PC-3 (cell line): ENCODE measurements around the gene SLF1. TPM values are rescaled to one million over a fixed set of nuclear protein-coding genes. Genes with fewer than 3 reads are reported as not detected.

ENCODE experiments used
- ATAC-seq: fragments of 200-7000 bp; cut with Tn5 transposase; 2 replicates; pipeline ENCODE4 v1.9.1; 2020; ENCODE audit warnings: mild to moderate bottlenecking, moderate library complexity
- BruUV-seq: library from RNA; stranded (reverse); fragments of 400-500 nt; replicated peaks from 2 replicates; lab custom pipeline; 2021; lab: Mats Ljungman, UMichigan
- CTCF ChIA-PET: fragments of 300-600 bp; sonication (Branson Sonifier 250); formaldehyde crosslinking; loops from one replicate; lab custom pipeline; 2022; ENCODE audit warnings: antibody characterized with exemption; lab: Charles Lee
- POLR2A ChIA-PET: fragments of 300-600 bp; sonication (Branson Sonifier 250); formaldehyde crosslinking; loops from one replicate; lab custom pipeline; 2022; ENCODE audit warnings: antibody characterized with exemption; ENCODE audit not compliant: unreplicated experiment; lab: Charles Lee
- DNase-seq: peaks from one replicate; pipeline ENCODE4 v3.0.0-alpha.2; 2015
- H2AFZ ChIP-seq: fragments of 300-600 bp; sonication (generic); 2 replicates; pipeline ENCODE4 v1.6.0; 2016; ENCODE audit warnings: antibody characterized with exemption, low read length
- H3F3A ChIP-seq: fragments of 300-600 bp; sonication (generic); one replicate; pipeline ENCODE4 v1.6.0; 2017; ENCODE audit warnings: antibody characterized with exemption, low read length, control low read depth, mild to moderate bottlenecking; ENCODE audit not compliant: unreplicated experiment
- H3K27ac ChIP-seq: fragments of 300-600 bp; sonication (generic); 2 replicates; pipeline ENCODE4 v1.5.1; 2016; ENCODE audit warnings: mild to moderate bottlenecking, low read length
- H3K27me3 ChIP-seq: fragments of 300-600 bp; sonication (generic); 2 replicates; pipeline ENCODE4 v1.6.1; 2016; ENCODE audit warnings: low read length, mixed read lengths
- H3K36me3 ChIP-seq: fragments of 300-600 bp; sonication (generic); 2 replicates; pipeline ENCODE4 v1.6.1; 2016; ENCODE audit warnings: low read depth, mixed run types, low read length, mixed read lengths
- H3K4me1 ChIP-seq: fragments of 300-600 bp; sonication (generic); 2 replicates; pipeline ENCODE4 v1.5.1; 2016; ENCODE audit warnings: low read length; ENCODE audit not compliant: insufficient read depth
- H3K4me2 ChIP-seq: fragments of 300-600 bp; sonication (generic); 2 replicates; pipeline ENCODE4 v1.6.0; 2016; ENCODE audit warnings: low read length
- H3K4me3 ChIP-seq: fragments of 300-600 bp; sonication (generic); 2 replicates; pipeline ENCODE4 v1.5.1; 2016; ENCODE audit warnings: mild to moderate bottlenecking, low read length, mixed read lengths
- H3K79me2 ChIP-seq: fragments of 300-600 bp; sonication (generic); 2 replicates; pipeline ENCODE4 v1.6.1; 2017; ENCODE audit warnings: low read length, mixed read lengths
- H3K9ac ChIP-seq: fragments of 300-600 bp; sonication (generic); 2 replicates; pipeline ENCODE4 v1.6.0; 2016; ENCODE audit warnings: mild to moderate bottlenecking, low read length
- H3K9me2 ChIP-seq: fragments of 300-600 bp; sonication (generic); replicated peaks from 2 replicates; pipeline ENCODE4 v1.6.1; 2016; ENCODE audit warnings: mixed run types, low read length, mixed read lengths
- H3K9me3 ChIP-seq: fragments of 300-600 bp; sonication (generic); 2 replicates; pipeline ENCODE4 v1.6.1; 2016; ENCODE audit warnings: low read length, mixed read lengths
- H4K20me1 ChIP-seq: fragments of 300-600 bp; sonication (generic); 2 replicates; pipeline ENCODE4 v1.6.1; 2016; ENCODE audit warnings: low read length, mixed read lengths
- CTCF ChIP-seq: fragments of 300-600 bp; sonication (generic); conservative IDR thresholded peaks from 2 replicates; pipeline ENCODE4 v1.5.1; 2017; ENCODE audit warnings: antibody characterized with exemption, low read depth, mild to moderate bottlenecking, low read length
- EZH2 ChIP-seq: fragments of 300-600 bp; sonication (generic); IDR thresholded peaks from one replicate; pipeline ENCODE4 v1.6.1; 2017; ENCODE audit warnings: antibody characterized with exemption, mild to moderate bottlenecking, low read length; ENCODE audit not compliant: unreplicated experiment
- EZH2phosphoT487 ChIP-seq: fragments of 300-600 bp; sonication (generic); IDR thresholded peaks from 2 replicates; pipeline ENCODE4 v1.6.1; 2018; ENCODE audit warnings: mild to moderate bottlenecking, antibody characterized with exemption, low read length, borderline replicate concordance
- intact Hi-C: fragments of 100-400 bp; cut with micrococcal nuclease; formaldehyde crosslinking; loops from 2 replicates; pipeline ENCODE4 v1.9.0; 2023
- total RNA-seq: library from RNA; depleted of rRNA; stranded (reverse); fragments of >200 nt; gene quantifications from 2 replicates; pipeline ENCODE4 v1.2.3, GENCODE V29; 2014

SLF1 gene
- total RNA-seq, 1 experiment from 2014 or later: 23.6 TPM

- Histone ChIP-seq H3F3A (no peaks in the 10 kb centered on the region), H3K4me3 (no peak overlapping the region), H3K27ac (no peak overlapping the region), H3K9ac (no peak overlapping the region), H3K79me2 (no peaks in the 10 kb centered on the region), H2AFZ (no peak overlapping the region), H3K36me3 (no peaks in the 10 kb centered on the region), H3K4me2 (no peak overlapping the region), H4K20me1 (no peaks in the 10 kb centered on the region), H3K27me3 (no peaks in the 10 kb centered on the region), H3K9me3 (no peaks in the 10 kb centered on the region), H3K9me2 (no peaks in the 10 kb centered on the region), H3K4me1 (no peaks in the 10 kb centered on the region)
- no TSS peak for BruUV-seq
- intact Hi-C loops: no loop called here
- DNase-seq (no peak), ATAC-seq (no peak)
- TF ChIP-seq EZH2 (no peak), CTCF (no peak), EZH2phosphoT487 (no peak)
- CTCF ChIA-PET: no interaction called here
- POLR2A ChIA-PET: no interaction called here
These were observed 64.5 kb downstream of the SLF1 start for GRCh38 chr5:94682814-94683520.

- Histone ChIP-seq H3K36me3 (peaks cover 2% of the 10 kb centered on the region; the same call in 1 of the 2 replicates), H2AFZ (no peak overlapping the region), H3K27me3 (no peaks in the 10 kb centered on the region), H3K9me3 (no peaks in the 10 kb centered on the region), H3K9ac (no peak overlapping the region), H3K27ac (no peak overlapping the region), H4K20me1 (no peaks in the 10 kb centered on the region), H3K4me1 (peaks cover 15% of the 10 kb centered on the region), H3K9me2 (no peaks in the 10 kb centered on the region), H3K4me2 (no peak overlapping the region), H3K79me2 (no peaks in the 10 kb centered on the region), H3K4me3 (no peak overlapping the region), H3F3A (no peaks in the 10 kb centered on the region)
- intact Hi-C loops: loop anchor here (5.0 to 10.0 kb wide), 2 partner anchors 47 to 435 kb away; no protein-coding TSS in a partner anchor
- ChIA-PET POLR2A (no interaction called here), CTCF (no interaction called here)
- TF ChIP-seq CTCF: no peak
- TF ChIP-seq EZH2: no peak
- no peak for TF ChIP-seq EZH2phosphoT487
- ATAC-seq (no peak), DNase-seq (no peak)
- BruUV-seq: no TSS peak
These were observed 71.4 kb downstream of the SLF1 start for GRCh38 chr5:94689908-94690307.

- TF ChIP-seq EZH2: no peak
- TF ChIP-seq CTCF: no peak
- no peak for TF ChIP-seq EZH2phosphoT487
- Histone ChIP-seq H2AFZ (no peak overlapping the region), H3K4me2 (no peak overlapping the region), H3K27me3 (no peaks in the 10 kb centered on the region), H3K4me1 (peaks cover 15% of the 10 kb centered on the region), H3K4me3 (no peak overlapping the region), H4K20me1 (no peaks in the 10 kb centered on the region), H3K9me3 (no peaks in the 10 kb centered on the region), H3K9ac (no peak overlapping the region), H3F3A (no peaks in the 10 kb centered on the region), H3K36me3 (peaks cover 2% of the 10 kb centered on the region; the same call in 1 of the 2 replicates), H3K9me2 (no peaks in the 10 kb centered on the region), H3K79me2 (no peaks in the 10 kb centered on the region), H3K27ac (no peak overlapping the region)
- BruUV-seq: no TSS peak
- ChIA-PET CTCF (no interaction called here), POLR2A (interaction anchor here (0.6 kb wide), 1 partner anchor 305 kb away, joined by 6 read pairs; no protein-coding TSS in a partner anchor)
- no peak for ATAC-seq
- DNase-seq: no peak
- intact Hi-C loops: loop anchor here (5.0 to 10.0 kb wide), 2 partner anchors 47 to 436 kb away; no protein-coding TSS in a partner anchor
These were observed 72.3 kb downstream of the SLF1 start for GRCh38 chr5:94690778-94691177.
